MCF 10A (cell line): ENCODE measurements around the gene DENND1C. TPM values are rescaled to one million over a fixed set of nuclear protein-coding genes. Genes with fewer than 3 reads are reported as not detected.

ENCODE experiments used
- BruUV-seq: library from RNA; stranded (reverse); fragments of 400-500 nt; replicated peaks from 2 replicates; lab custom pipeline; 2021; lab: Mats Ljungman, UMichigan
- CTCF ChIA-PET: fragments of 300-600 bp; sonication (Branson Sonifier 250); formaldehyde crosslinking; extraction: SDS; loops from one replicate; lab custom pipeline; 2021; ENCODE audit warnings: antibody characterized with exemption, inconsistent platforms; lab: Yijun Ruan, JAX
- POLR2A ChIA-PET: fragments of 300-600, 350-650 bp; sonication (Branson Sonifier 250); formaldehyde crosslinking; extraction: SDS; loops from one replicate; lab custom pipeline; 2020; ENCODE audit warnings: antibody characterized with exemption, inconsistent platforms; lab: Yijun Ruan, JAX
- DNase-seq: peaks from one replicate; pipeline ENCODE4 v3.0.0-alpha.2; 2018; ENCODE audit not compliant: unreplicated experiment
- H3K27ac Mint-ChIP-seq: one replicate; pipeline ENCODE4 v1.8.0; 2022; ENCODE audit warnings: mild to moderate bottlenecking, low read depth, mixed read lengths; ENCODE audit not compliant: unreplicated experiment
- H3K27me3 Mint-ChIP-seq: one replicate; pipeline ENCODE4 v1.8.0; 2022; ENCODE audit warnings: mixed read lengths; ENCODE audit not compliant: insufficient read depth, unreplicated experiment
- H3K36me3 Mint-ChIP-seq: one replicate; pipeline ENCODE4 v1.8.0; 2022; ENCODE audit warnings: mild to moderate bottlenecking, moderate library complexity, mixed read lengths; ENCODE audit not compliant: insufficient read depth, unreplicated experiment
- H3K4me1 Mint-ChIP-seq: one replicate; pipeline ENCODE4 v1.8.0; 2022; ENCODE audit warnings: mixed read lengths; ENCODE audit not compliant: insufficient read depth, unreplicated experiment
- H3K4me3 Mint-ChIP-seq: one replicate; pipeline ENCODE4 v1.8.0; 2022; ENCODE audit warnings: mild to moderate bottlenecking, moderate library complexity, mixed read lengths; ENCODE audit not compliant: unreplicated experiment
- H3K9me3 Mint-ChIP-seq: one replicate; pipeline ENCODE4 v1.8.0; 2022; ENCODE audit warnings: mixed read lengths; ENCODE audit not compliant: unreplicated experiment
- CTCF ChIP-seq: fragments of 200-600 bp; IDR thresholded peaks from one replicate; pipeline ENCODE4 v1.8.0; 2022; ENCODE audit warnings: antibody characterized with exemption, mild to moderate bottlenecking; ENCODE audit not compliant: unreplicated experiment
- intact Hi-C: fragments of 100-400 bp; cut with micrococcal nuclease; formaldehyde crosslinking; loops from 2 replicates; pipeline ENCODE4 v1.14.1; 2022
- total RNA-seq: library from RNA; stranded (reverse); gene quantifications from 2 replicates; pipeline ENCODE4 v1.2.3, GENCODE V29; 2022

Gene DENND1C
- total RNA-seq, 1 experiment from 2014 or later: not detected

- POLR2A ChIA-PET: no interaction called here
- no peak overlapping the region for H3K27ac Mint-ChIP-seq
- BruUV-seq: no TSS peak
- no peak overlapping the region for H3K4me3 Mint-ChIP-seq
- no peak for DNase-seq
- no peak for TF ChIP-seq CTCF
- no peaks in the 10 kb centered on the region for H3K27me3 Mint-ChIP-seq
- H3K4me1 Mint-ChIP-seq: no peaks in the 10 kb centered on the region
- CTCF ChIA-PET: no interaction called here
- peaks cover 32% of the 10 kb centered on the region for H3K36me3 Mint-ChIP-seq
- intact Hi-C loops: no loop called here
- H3K9me3 Mint-ChIP-seq: no peaks in the 10 kb centered on the region
These were observed 29.4 kb downstream of the DENND1C start for GRCh38 chr19:6452223-6452614.

- Mint-ChIP-seq H3K4me3 (no peak overlapping the region), H3K4me1 (no peaks in the 10 kb centered on the region), H3K27ac (no peak overlapping the region), H3K9me3 (peaks cover under 1% of the 10 kb centered on the region), H3K27me3 (no peaks in the 10 kb centered on the region), H3K36me3 (peaks cover 32% of the 10 kb centered on the region)
- TF ChIP-seq CTCF: no peak
- no peak for DNase-seq
- no TSS peak for BruUV-seq
- ChIA-PET POLR2A (no interaction called here), CTCF (no interaction called here)
- intact Hi-C loops: no loop called here
These were observed 29.9 kb downstream of the DENND1C start for GRCh38 chr19:6451583-6452222.

GRCh38 chr19:6450166-6450565 lies 31.4 kb downstream of the DENND1C start:
- CTCF ChIA-PET: no interaction called here
- intact Hi-C loops: no loop called here

GRCh38 chr19:6448045-6448444 lies 33.5 kb downstream of the DENND1C start:
- DNase-seq: no peak
- Mint-ChIP-seq H3K4me1 (no peaks in the 10 kb centered on the region), H3K27ac (no peak overlapping the region), H3K9me3 (peaks cover 5% of the 10 kb centered on the region), H3K27me3 (no peaks in the 10 kb centered on the region), H3K36me3 (peaks cover 10% of the 10 kb centered on the region), H3K4me3 (no peak overlapping the region)
- intact Hi-C loops: no loop called here
- ChIA-PET POLR2A (interaction anchor here (1.6 kb wide), 1 partner anchor 23 kb away, joined by 6 read pairs; the partner anchor contains the start of gene KHSRP), CTCF (interaction anchor here (0.6 kb wide), 1 partner anchor 69 kb away, joined by 3 read pairs; no protein-coding TSS in a partner anchor)
- TF ChIP-seq CTCF: no peak
- BruUV-seq: no TSS peak

More at GRCh38 chr19:6450166-6450565, 31.4 kb downstream of the DENND1C start:
- Mint-ChIP-seq H3K27me3 (no peaks in the 10 kb centered on the region), H3K9me3 (peaks cover 5% of the 10 kb centered on the region), H3K27ac (no peak overlapping the region), H3K36me3 (peaks cover 27% of the 10 kb centered on the region), H3K4me3 (no peak overlapping the region), H3K4me1 (no peaks in the 10 kb centered on the region)
- BruUV-seq: no TSS peak
- POLR2A ChIA-PET: no interaction called here
- no peak for TF ChIP-seq CTCF
- DNase-seq: no peak
